Measurements from ENCODE around the gene SLC6A17. TPM values are rescaled to one million over a fixed set of nuclear protein-coding genes. Genes with fewer than 3 reads are reported as not detected.

SLC6A17 gene
- total and polyA plus RNA-seq, 2 experiments from 2014 or later = 0.03 to 0.17 TPM

DNA sequence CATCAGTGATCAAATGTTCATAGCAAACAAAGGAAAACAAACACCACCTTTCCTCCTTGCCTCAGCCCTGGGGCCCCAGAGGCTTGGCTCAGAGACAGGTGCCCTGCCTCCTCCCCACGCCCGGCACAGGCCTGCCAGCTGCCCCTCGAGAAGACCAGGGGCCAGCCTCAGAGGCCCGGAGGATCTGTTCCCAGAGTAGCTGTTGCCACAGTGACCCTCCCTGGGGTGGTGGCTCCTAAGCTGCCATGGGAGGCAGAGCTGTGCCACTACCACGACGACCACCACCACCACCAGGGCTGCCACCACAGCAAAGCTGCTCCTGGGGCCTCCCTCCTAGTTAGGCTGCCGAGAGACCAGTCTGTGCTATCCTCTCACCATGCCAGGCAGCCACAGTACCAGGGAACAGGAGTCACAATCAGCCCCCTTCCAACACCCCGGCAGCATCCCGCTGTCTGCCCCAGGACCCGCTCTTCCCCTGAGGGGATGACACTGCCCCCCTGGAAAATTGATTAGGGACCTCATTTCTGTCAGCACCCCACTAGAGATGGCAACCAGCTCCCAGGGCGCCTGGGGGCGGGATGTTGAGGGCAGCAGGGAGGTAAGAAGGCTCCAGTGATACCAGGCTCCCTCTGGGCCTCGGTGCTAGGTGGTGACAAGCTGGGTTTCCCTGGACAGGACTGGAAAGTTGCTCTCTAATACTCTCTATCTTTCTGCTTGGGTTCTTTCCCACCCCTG is 90.3 kb downstream of the SLC6A17 start (continued):
- TF ChIP-seq ZNF462 (CRISPR knock-in tag; IDR thresholded peaks at IDR 0.05) = no peak
- no peak for TF ChIP-seq ZNF331 (CRISPR knock-in tag; IDR thresholded peaks at IDR 0.05; ENCODE audit: low read depth)
- TF ChIP-seq REST (IDR thresholded peaks at IDR 0.05; ENCODE audit: unreplicated experiment) = no peak
- no peak for TF ChIP-seq ETS1 (IDR thresholded peaks at IDR 0.05)
- TF ChIP-seq CREB1 (CRISPR knock-in tag; IDR thresholded peaks at IDR 0.05; ENCODE audit: low read depth) = no peak
- TF ChIP-seq NANOG (IDR thresholded peaks at IDR 0.05; ENCODE audit: borderline replicate concordance) = no peak
- no peak for TF ChIP-seq EZH2phosphoT487 (IDR thresholded peaks at IDR 0.05; ENCODE audit: unreplicated experiment)
- TF ChIP-seq EZH2 (IDR thresholded peaks at IDR 0.05; ENCODE audit: low read depth, unreplicated experiment) = no peak
- TF ChIP-seq POLR2AphosphoS5 (IDR thresholded peaks at IDR 0.05; ENCODE audit: low read depth) = no peak

Measured in GM23338 (cell line).